ENCODE measurements around the gene LUC7L.
"Not testable (repeated sequence)": the region's sequence is repeated elsewhere in the genome, so short reads cannot be mapped to it uniquely, and the experiment has no call there.

The LUC7L gene

GRCh38 chr16:254461-254860, 25.2 kb upstream of the LUC7L start:
- Mint-ChIP-seq H3K36me3 (peaks cover 18% of the 10 kb centered on the region), H3K9me3 (no peaks in the 10 kb centered on the region), H3K4me1 (peaks cover 6% of the 10 kb centered on the region), H3K27me3 (no peaks in the 10 kb centered on the region), H3K27ac (no peak overlapping the region), H3K4me3 (no peak overlapping the region)
- DNase-seq (ENCODE audit: low spot score in 2 of 2) (no peak), ATAC-seq (ENCODE audit: low read depth) (no peak)

GRCh38 chr16:253833-254232, 24.6 kb upstream of the LUC7L start:
- DNase-seq (ENCODE audit: low spot score in 2 of 2) (no peak), ATAC-seq (ENCODE audit: low read depth) (no peak)
- Mint-ChIP-seq H3K4me1 (peaks cover 6% of the 10 kb centered on the region), H3K9me3 (no peaks in the 10 kb centered on the region), H3K27me3 (no peaks in the 10 kb centered on the region), H3K36me3 (peaks cover 18% of the 10 kb centered on the region), H3K27ac (no peak overlapping the region), H3K4me3 (no peak overlapping the region)

- H3K9me3 Mint-ChIP-seq: no peaks in the 10 kb centered on the region
- DNase-seq (ENCODE audit: low spot score in 2 of 2): no peak
- peak overlapping the region; percentile 71 for H3K27ac Mint-ChIP-seq
- H3K4me1 Mint-ChIP-seq: peaks cover 6% of the 10 kb centered on the region
- ATAC-seq (ENCODE audit: low read depth): peak; percentile 69
- H3K4me3 Mint-ChIP-seq: peak overlapping the region; percentile 71
- peaks cover 18% of the 10 kb centered on the region for H3K36me3 Mint-ChIP-seq
- no peaks in the 10 kb centered on the region for H3K27me3 Mint-ChIP-seq
These were observed 23.4 kb upstream of the LUC7L start for GRCh38 chr16:252366-253337.

- DNase-seq (ENCODE audit: low spot score in 2 of 2) (no peak), ATAC-seq (ENCODE audit: low read depth) (no peak)
- H3K27ac Mint-ChIP-seq: no peak overlapping the region
- peaks cover 6% of the 10 kb centered on the region for H3K4me1 Mint-ChIP-seq
- H3K4me3 Mint-ChIP-seq: no peak overlapping the region
- peaks cover 9% of the 10 kb centered on the region for H3K36me3 Mint-ChIP-seq
- no peaks in the 10 kb centered on the region for H3K27me3 Mint-ChIP-seq
- no peaks in the 10 kb centered on the region for H3K9me3 Mint-ChIP-seq
These were observed 20.2 kb upstream of the LUC7L start for GRCh38 chr16:249431-249830.

GRCh38 chr16:247027-247426, 17.8 kb upstream of the LUC7L start:
- no peaks in the 10 kb centered on the region for H3K9me3 Mint-ChIP-seq
- ATAC-seq (ENCODE audit: low read depth) (no peak), DNase-seq (ENCODE audit: low spot score in 2 of 2) (no peak)
- H3K4me1 Mint-ChIP-seq: no peaks in the 10 kb centered on the region
- H3K36me3 Mint-ChIP-seq: peaks cover 7% of the 10 kb centered on the region
- no peaks in the 10 kb centered on the region for H3K27me3 Mint-ChIP-seq
- no peak overlapping the region for H3K4me3 Mint-ChIP-seq
- no peak overlapping the region for H3K27ac Mint-ChIP-seq

DNA sequence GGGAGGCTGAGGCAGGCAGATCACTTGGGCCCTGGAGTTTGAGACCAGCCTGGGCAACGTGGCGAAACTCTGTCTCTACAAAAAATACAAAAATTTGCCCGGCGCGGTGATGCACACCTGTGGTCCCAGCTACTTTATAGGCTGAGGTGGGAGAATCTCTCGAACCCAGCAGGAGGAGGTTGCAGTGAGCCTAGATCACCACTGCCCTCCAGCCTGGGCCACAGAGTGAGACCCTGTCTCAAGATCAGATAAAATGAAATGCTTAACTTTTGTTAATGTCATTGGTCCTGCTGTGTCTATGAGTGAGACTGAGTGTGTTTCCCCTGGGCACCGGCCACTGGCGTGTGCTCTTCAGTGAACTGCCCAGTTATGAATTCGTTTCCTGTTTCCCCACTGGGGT, 15.9 kb upstream of the LUC7L start:
- Mint-ChIP-seq H3K9me3 (no peaks in the 10 kb centered on the region), H3K4me3 (no peak overlapping the region), H3K27ac (no peak overlapping the region), H3K4me1 (peaks cover under 1% of the 10 kb centered on the region), H3K36me3 (peaks cover 2% of the 10 kb centered on the region), H3K27me3 (no peaks in the 10 kb centered on the region)
- ATAC-seq (ENCODE audit: low read depth): no peak
- DNase-seq (ENCODE audit: low spot score in 2 of 2): no peak

- no peak for ATAC-seq (ENCODE audit: low read depth)
- Mint-ChIP-seq H3K9me3 (no peaks in the 10 kb centered on the region), H3K36me3 (peaks cover 2% of the 10 kb centered on the region), H3K27me3 (no peaks in the 10 kb centered on the region), H3K4me1 (peaks cover 5% of the 10 kb centered on the region), H3K4me3 (no peak overlapping the region), H3K27ac (no peak overlapping the region)
- no peak for DNase-seq (ENCODE audit: low spot score in 2 of 2)
These were observed 14.1 kb upstream of the LUC7L start for GRCh38 chr16:243348-243747.

- no peak overlapping the region for H3K27ac Mint-ChIP-seq
- ATAC-seq (ENCODE audit: low read depth) (no peak), DNase-seq (ENCODE audit: low spot score in 2 of 2) (no peak)
- H3K4me1 Mint-ChIP-seq: peaks cover 5% of the 10 kb centered on the region
- H3K9me3 Mint-ChIP-seq: no peaks in the 10 kb centered on the region
- H3K27me3 Mint-ChIP-seq: no peaks in the 10 kb centered on the region
- H3K4me3 Mint-ChIP-seq: no peak overlapping the region
- peaks cover 2% of the 10 kb centered on the region for H3K36me3 Mint-ChIP-seq
These were observed 13.0 kb upstream of the LUC7L start for GRCh38 chr16:242281-242680.

- H3K27ac Mint-ChIP-seq: peak overlapping the region; percentile 28
- DNase-seq (ENCODE audit: low spot score in 2 of 2) (no peak), ATAC-seq (ENCODE audit: low read depth) (no peak)
- H3K4me1 Mint-ChIP-seq: peaks cover 6% of the 10 kb centered on the region
- no peak overlapping the region for H3K4me3 Mint-ChIP-seq
- peaks cover 2% of the 10 kb centered on the region for H3K36me3 Mint-ChIP-seq
- H3K9me3 Mint-ChIP-seq: no peaks in the 10 kb centered on the region
- H3K27me3 Mint-ChIP-seq: no peaks in the 10 kb centered on the region
These were observed 11.3 kb upstream of the LUC7L start for GRCh38 chr16:240559-240958.

DNA sequence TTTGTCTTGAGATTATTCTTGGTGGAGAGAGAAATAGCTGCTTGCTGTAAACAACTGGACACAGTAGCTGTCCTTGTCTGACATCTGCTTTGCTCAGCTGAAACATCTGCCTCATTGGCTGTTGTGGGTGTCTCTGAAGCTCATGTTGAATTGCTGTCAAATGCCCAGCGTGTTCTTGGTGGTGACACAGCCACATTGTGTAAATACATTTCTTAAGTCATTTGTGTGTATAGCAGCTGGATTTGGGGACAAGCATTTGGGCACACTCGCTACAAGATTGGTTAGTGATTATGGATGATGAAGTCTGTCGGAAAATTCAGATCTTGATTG, 10.7 kb upstream of the LUC7L start:
- no peak for ATAC-seq (ENCODE audit: low read depth)
- Mint-ChIP-seq H3K36me3 (peaks cover 2% of the 10 kb centered on the region), H3K4me1 (peaks cover 12% of the 10 kb centered on the region), H3K27ac (peak overlapping the region; percentile 28), H3K4me3 (no peak overlapping the region), H3K27me3 (no peaks in the 10 kb centered on the region), H3K9me3 (no peaks in the 10 kb centered on the region)
- DNase-seq (ENCODE audit: low spot score in 2 of 2): no peak

- no peaks in the 10 kb centered on the region for H3K27me3 Mint-ChIP-seq
- ATAC-seq (ENCODE audit: low read depth): peak; percentile 83
- no peaks in the 10 kb centered on the region for H3K36me3 Mint-ChIP-seq
These were observed 5.4 kb upstream of the LUC7L start, which contains the start of gene FAM234A for GRCh38 chr16:234468-235305. FAM234A (plus strand) TSS chr16:234821; CDS start chr16:254414, 19,593 bp downstream.

DNA sequence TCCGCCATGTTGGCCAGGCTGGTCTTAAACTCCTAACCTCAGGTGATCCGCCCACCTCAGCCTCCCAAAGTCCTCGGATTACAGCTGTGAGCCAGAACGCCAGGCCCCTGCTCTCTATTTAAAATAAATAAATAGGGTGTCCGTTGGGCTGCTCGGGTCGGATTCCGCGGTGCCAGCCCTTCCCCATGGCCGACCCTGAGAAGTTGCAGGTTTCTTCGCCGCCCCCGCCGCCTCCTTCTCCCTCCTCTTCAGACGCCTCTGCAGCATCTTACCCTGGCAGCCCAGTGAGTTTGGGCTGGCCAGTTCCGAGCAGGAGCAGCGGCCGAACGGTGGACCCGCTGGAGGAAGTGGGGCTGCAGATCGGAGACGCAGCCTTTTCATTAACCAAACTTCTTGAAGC, 1.7 kb upstream of the LUC7L start:
- no peak overlapping the region for H3K27ac Mint-ChIP-seq
- H3K9me3 Mint-ChIP-seq: no peaks in the 10 kb centered on the region
- ATAC-seq (ENCODE audit: low read depth) (no peak), DNase-seq (ENCODE audit: low spot score in 2 of 2) (no peak)
- peaks cover 24% of the 10 kb centered on the region for H3K4me1 Mint-ChIP-seq
- no peaks in the 10 kb centered on the region for H3K27me3 Mint-ChIP-seq
- H3K36me3 Mint-ChIP-seq: peaks cover 2% of the 10 kb centered on the region
- H3K4me3 Mint-ChIP-seq: no peak overlapping the region

More at GRCh38 chr16:234468-235305, 5.4 kb upstream of the LUC7L start, which contains the start of gene FAM234A:
- H3K4me3 Mint-ChIP-seq: peak within 1 kb of the TSS; percentile 93
- DNase-seq (ENCODE audit: low spot score in 2 of 2): peak; percentile 94 to 96
- no peaks in the 10 kb centered on the region for H3K9me3 Mint-ChIP-seq
- peaks cover 9% of the 10 kb centered on the region for H3K4me1 Mint-ChIP-seq
- peak within 1 kb of the TSS; percentile 98 for H3K27ac Mint-ChIP-seq

- not testable (repeated sequence) for H3K27ac Mint-ChIP-seq, H3K36me3 Mint-ChIP-seq
These were observed 1.1 kb upstream of the LUC7L start for GRCh38 chr16:230351-230750.

GRCh38 chr16:229731-230281, 557 bp upstream of the LUC7L start:
- no peak for ATAC-seq (ENCODE audit: low read depth)
- peaks cover 5% of the 10 kb centered on the region for H3K36me3 Mint-ChIP-seq
- peak overlapping the region; percentile 72 for H3K4me3 Mint-ChIP-seq
- peaks cover 16% of the 10 kb centered on the region for H3K4me1 Mint-ChIP-seq
- H3K27me3 Mint-ChIP-seq: no peaks in the 10 kb centered on the region
- no peak overlapping the region for H3K27ac Mint-ChIP-seq
- no peak for DNase-seq (ENCODE audit: low spot score in 2 of 2)
- no peaks in the 10 kb centered on the region for H3K9me3 Mint-ChIP-seq

More at GRCh38 chr16:230351-230750, 1.1 kb upstream of the LUC7L start:
- not testable (repeated sequence) for ATAC-seq (ENCODE audit: low read depth); H3K27me3 Mint-ChIP-seq; DNase-seq (ENCODE audit: low spot score in 2 of 2); H3K4me3 Mint-ChIP-seq; H3K9me3 Mint-ChIP-seq
- peaks cover 21% of the 10 kb centered on the region for H3K4me1 Mint-ChIP-seq

Measured in memory B cell (primary cell).